BJ (cell line): ENCODE results near the gene LRP1B. TPM values are rescaled to one million over a fixed set of nuclear protein-coding genes. Genes with fewer than 3 reads are reported as not detected.

Experiments
- CTCF ChIA-PET: fragments of 350-600 bp; formaldehyde crosslinking; extraction: SDS; loops from one replicate; lab custom pipeline; 2021; ENCODE audit warnings: antibody characterized with exemption, inconsistent platforms; lab: Yijun Ruan, JAX
- POLR2A ChIA-PET: fragments of 300-600 bp; sonication (Branson Sonifier 250); formaldehyde crosslinking; extraction: SDS; loops from one replicate; lab custom pipeline; 2021; ENCODE audit warnings: antibody characterized with exemption; lab: Charles Lee
- DNase-seq: peaks from one replicate; pipeline ENCODE4 v3.0.0-alpha.2; 2011; ENCODE audit warnings: low read depth
- H3K27me3 ChIP-seq: 2 replicates; pipeline ENCODE4 v1.6.0; 2011; ENCODE audit warnings: low read length; ENCODE audit not compliant: control insufficient read depth, insufficient read depth
- H3K36me3 ChIP-seq: 2 replicates; pipeline ENCODE4 v1.5.1; 2011; ENCODE audit warnings: low read length; ENCODE audit not compliant: control insufficient read depth, insufficient read depth
- H3K4me3 ChIP-seq: 2 replicates; pipeline ENCODE4 v1.5.1; 2011; ENCODE audit warnings: low read depth, mild to moderate bottlenecking, control low read depth, low read length
- CTCF ChIP-seq: IDR thresholded peaks from 2 replicates; pipeline ENCODE4 v1.5.1; 2011; ENCODE audit warnings: low read depth, mild to moderate bottlenecking, control low read depth, inconsistent platforms, low read length, moderate library complexity; ENCODE audit not compliant: insufficient read depth
- polyA plus RNA-seq: library from polyadenylated mRNA; depleted of rRNA; stranded (reverse); fragments of >200 nt; gene quantifications from 2 replicates; pipeline ENCODE4 v1.2.3, GENCODE V29; 2011

LRP1B gene
- polyA plus RNA-seq, 1 experiment: 0.04 TPM

DNA sequence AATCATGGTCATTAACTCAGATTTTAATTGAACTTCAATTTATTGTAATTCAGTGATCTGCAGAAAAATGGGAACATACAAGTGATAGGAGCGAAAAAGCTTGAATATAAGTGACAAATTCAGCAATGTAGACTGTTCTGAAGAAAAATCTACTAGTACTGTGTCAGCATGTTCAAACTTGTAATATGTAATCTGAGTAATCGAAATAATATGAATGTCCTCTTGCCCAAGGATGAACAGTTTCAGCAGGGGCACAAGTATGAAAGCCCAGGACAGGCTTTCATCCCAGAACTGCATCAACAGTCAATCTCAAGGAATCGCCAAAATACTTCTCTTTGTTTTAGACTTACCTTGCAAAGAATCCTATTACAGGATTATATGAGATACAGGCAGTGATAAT, 1110.5 kb downstream of the LRP1B start:
- no peak for DNase-seq
- POLR2A ChIA-PET: no interaction called here
- Histone ChIP-seq H3K27me3 (no peaks in the 10 kb centered on the region), H3K4me3 (no peak overlapping the region), H3K36me3 (no peaks in the 10 kb centered on the region)
- TF ChIP-seq CTCF: no peak
- CTCF ChIA-PET: no interaction called here

DNA sequence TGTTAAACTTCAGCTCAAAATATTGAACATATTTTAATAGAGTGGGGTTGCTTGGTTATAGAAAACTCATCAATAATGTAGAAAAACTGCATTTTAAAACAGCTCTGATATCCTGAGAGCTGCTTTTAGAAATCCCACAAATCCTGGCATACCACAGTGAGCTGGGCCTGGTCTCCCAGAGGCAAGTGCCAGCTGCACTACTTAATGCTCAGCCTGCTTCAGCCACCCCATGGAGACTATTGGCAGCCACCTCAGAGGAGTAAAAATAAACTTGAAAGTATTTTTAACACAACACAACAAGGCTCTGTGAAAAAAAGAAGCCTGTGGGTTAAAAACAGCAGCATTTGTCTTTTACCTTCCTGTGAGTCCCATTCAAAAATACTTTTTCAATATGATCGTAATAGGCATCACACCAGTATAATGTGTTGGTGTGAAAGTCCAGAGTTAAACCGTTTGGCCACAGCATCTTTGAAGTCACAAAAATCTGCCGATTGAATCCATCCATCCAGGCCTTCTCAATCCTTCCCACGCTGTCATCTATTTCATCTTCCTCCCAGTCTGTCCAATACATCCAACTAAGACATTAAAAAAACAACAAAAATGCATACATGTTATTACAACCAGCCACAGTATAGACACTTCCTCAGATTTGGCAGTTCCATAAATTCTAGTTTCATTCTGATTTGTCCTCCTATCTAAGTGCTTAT, 1115.3 kb downstream of the LRP1B start:
- POLR2A ChIA-PET: no interaction called here
- H3K4me3 ChIP-seq: no peak overlapping the region
- no peak for DNase-seq
- CTCF ChIA-PET: interaction anchor here (0.5 to 1.1 kb wide), 3 partner anchors 9 to 95 kb away, joined by 3 read pairs; no protein-coding TSS in a partner anchor
- no peaks in the 10 kb centered on the region for H3K27me3 ChIP-seq
- no peak for TF ChIP-seq CTCF
- H3K36me3 ChIP-seq: no peaks in the 10 kb centered on the region

- POLR2A ChIA-PET: no interaction called here
- no peak for TF ChIP-seq CTCF
- Histone ChIP-seq H3K4me3 (no peak overlapping the region), H3K27me3 (no peaks in the 10 kb centered on the region), H3K36me3 (no peaks in the 10 kb centered on the region)
- CTCF ChIA-PET: interaction anchor here (0.6 kb wide), 1 partner anchor 13 kb away, joined by 4 read pairs; no protein-coding TSS in a partner anchor
- no peak for DNase-seq
Observed at GRCh38 chr2:141003967-141004657, 1126.7 kb downstream of the LRP1B start.

- no peak overlapping the region for H3K4me3 ChIP-seq
- TF ChIP-seq CTCF: no peak
- no peaks in the 10 kb centered on the region for H3K36me3 ChIP-seq
- ChIA-PET CTCF (no interaction called here), POLR2A (no interaction called here)
- no peak for DNase-seq
- no peaks in the 10 kb centered on the region for H3K27me3 ChIP-seq
Observed at GRCh38 chr2:141001750-141002149, 1129.1 kb downstream of the LRP1B start.

DNA sequence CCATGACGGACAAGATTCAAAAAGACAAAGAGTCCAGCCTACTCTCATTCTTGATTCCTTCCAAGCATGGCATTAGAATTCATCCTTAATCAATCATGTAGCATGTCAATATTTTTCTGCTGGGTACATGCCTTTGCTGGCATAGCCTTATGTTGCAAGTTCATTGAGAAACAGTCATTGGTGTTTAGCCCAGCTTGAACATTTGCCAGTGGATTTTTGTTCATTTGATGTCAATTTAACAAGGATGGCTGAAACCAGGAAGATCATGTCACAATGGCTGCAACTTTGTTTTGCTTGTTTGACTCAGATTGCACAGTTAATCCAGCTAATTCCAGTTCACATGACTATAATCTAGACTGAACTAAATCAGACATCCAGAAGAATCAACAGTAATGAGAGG, 1132.2 kb downstream of the LRP1B start:
- Histone ChIP-seq H3K4me3 (no peak overlapping the region), H3K36me3 (no peaks in the 10 kb centered on the region), H3K27me3 (no peaks in the 10 kb centered on the region)
- CTCF ChIA-PET: no interaction called here
- no peak for TF ChIP-seq CTCF
- DNase-seq: no peak
- POLR2A ChIA-PET: no interaction called here
